GM12878 (cell line): ENCODE measurements around the gene TYSND1.

Experiments used
- ATF2 ChIP-seq: IDR thresholded peaks from 2 replicates; pipeline ENCODE4 v1.6.1; 2012; ENCODE audit warnings: low read length, inconsistent platforms
- EZH2 ChIP-seq: IDR thresholded peaks from 2 replicates; pipeline ENCODE4 v1.6.1; 2012; ENCODE audit warnings: low read depth, mild to moderate bottlenecking, control low read depth, inconsistent platforms, low read length, borderline replicate concordance; ENCODE audit not compliant: control insufficient read depth
- FOS ChIP-seq: IDR thresholded peaks from 3 replicates; pipeline ENCODE4 v1.6.1; 2011; ENCODE audit warnings: borderline replicate concordance; ENCODE audit not compliant: insufficient read length; ENCODE audit errors: extremely low read depth
- HCFC1 ChIP-seq: fragments of 150-350 bp; IDR thresholded peaks from 2 replicates; pipeline ENCODE4 v1.6.1; 2014; ENCODE audit warnings: low read length
- MXI1 ChIP-seq: fragments of 150-350 bp; IDR thresholded peaks from 2 replicates; pipeline ENCODE4 v1.6.1; 2011; ENCODE audit warnings: low read depth, mild to moderate bottlenecking, inconsistent platforms, low read length, improper control_type of control experiment
- NBN ChIP-seq: fragments of 450-650 bp; IDR thresholded peaks from 2 replicates; pipeline ENCODE4 v1.6.1; 2016
- NFIC ChIP-seq: IDR thresholded peaks from 2 replicates; pipeline ENCODE4 v1.6.1; 2012; ENCODE audit warnings: low read depth, mild to moderate bottlenecking, inconsistent platforms, low read length, moderate library complexity
- SMC3 ChIP-seq: IDR thresholded peaks from 2 replicates; pipeline ENCODE4 v1.6.1; 2011; ENCODE audit warnings: low read length, improper control_type of control experiment, borderline replicate concordance
- TF ChIP-seq, protein P1 (sequence below), 3 experiments: IDR thresholded peaks in 2 of 3; conservative IDR thresholded peaks in 1 of 3; 2 replicates each; pipeline ENCODE4 v1.5.1; 2011; ENCODE audit warnings: low read depth in 3 of 3, low read length in 3 of 3, mild to moderate bottlenecking in 3 of 3, control low read depth in 2 of 3, moderate library complexity in 2 of 3, inconsistent platforms in 1 of 3, mixed read lengths in 1 of 3; ENCODE audit not compliant: control insufficient read depth in 2 of 3, insufficient read depth in 1 of 3; ENCODE audit errors: extremely low read depth in 1 of 3
- TF ChIP-seq, protein P2 (sequence below): fragments of 150-350 bp; IDR thresholded peaks from 2 replicates; pipeline ENCODE4 v1.6.1; 2014; ENCODE audit warnings: mild to moderate bottlenecking, low read depth, low read length
- TF ChIP-seq, protein P3 (sequence below): IDR thresholded peaks from 2 replicates; pipeline ENCODE4 v1.6.1; 2011; ENCODE audit warnings: borderline replicate concordance, low read depth, mild to moderate bottlenecking, moderate library complexity, low read length; ENCODE audit not compliant: insufficient read depth, poor library complexity, severe bottlenecking

- TF ChIP-seq, protein P1, sequence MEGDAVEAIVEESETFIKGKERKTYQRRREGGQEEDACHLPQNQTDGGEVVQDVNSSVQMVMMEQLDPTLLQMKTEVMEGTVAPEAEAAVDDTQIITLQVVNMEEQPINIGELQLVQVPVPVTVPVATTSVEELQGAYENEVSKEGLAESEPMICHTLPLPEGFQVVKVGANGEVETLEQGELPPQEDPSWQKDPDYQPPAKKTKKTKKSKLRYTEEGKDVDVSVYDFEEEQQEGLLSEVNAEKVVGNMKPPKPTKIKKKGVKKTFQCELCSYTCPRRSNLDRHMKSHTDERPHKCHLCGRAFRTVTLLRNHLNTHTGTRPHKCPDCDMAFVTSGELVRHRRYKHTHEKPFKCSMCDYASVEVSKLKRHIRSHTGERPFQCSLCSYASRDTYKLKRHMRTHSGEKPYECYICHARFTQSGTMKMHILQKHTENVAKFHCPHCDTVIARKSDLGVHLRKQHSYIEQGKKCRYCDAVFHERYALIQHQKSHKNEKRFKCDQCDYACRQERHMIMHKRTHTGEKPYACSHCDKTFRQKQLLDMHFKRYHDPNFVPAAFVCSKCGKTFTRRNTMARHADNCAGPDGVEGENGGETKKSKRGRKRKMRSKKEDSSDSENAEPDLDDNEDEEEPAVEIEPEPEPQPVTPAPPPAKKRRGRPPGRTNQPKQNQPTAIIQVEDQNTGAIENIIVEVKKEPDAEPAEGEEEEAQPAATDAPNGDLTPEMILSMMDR (IDR thresholded peaks at IDR 0.05 in 2 of 3, conservative IDR thresholded peaks at IDR 0.05 in 1 of 3; ENCODE audit: control insufficient read depth in 2 of 3, extremely low read depth in 1 of 3, insufficient read depth in 1 of 3, low read depth in 3 of 3, low read length in 3 of 3) = no peak
- TF ChIP-seq EZH2 = no peak
- no peak for TF ChIP-seq HCFC1
- TF ChIP-seq NBN = no peak
- TF ChIP-seq ATF2 = no peak
- TF ChIP-seq, protein P2, sequence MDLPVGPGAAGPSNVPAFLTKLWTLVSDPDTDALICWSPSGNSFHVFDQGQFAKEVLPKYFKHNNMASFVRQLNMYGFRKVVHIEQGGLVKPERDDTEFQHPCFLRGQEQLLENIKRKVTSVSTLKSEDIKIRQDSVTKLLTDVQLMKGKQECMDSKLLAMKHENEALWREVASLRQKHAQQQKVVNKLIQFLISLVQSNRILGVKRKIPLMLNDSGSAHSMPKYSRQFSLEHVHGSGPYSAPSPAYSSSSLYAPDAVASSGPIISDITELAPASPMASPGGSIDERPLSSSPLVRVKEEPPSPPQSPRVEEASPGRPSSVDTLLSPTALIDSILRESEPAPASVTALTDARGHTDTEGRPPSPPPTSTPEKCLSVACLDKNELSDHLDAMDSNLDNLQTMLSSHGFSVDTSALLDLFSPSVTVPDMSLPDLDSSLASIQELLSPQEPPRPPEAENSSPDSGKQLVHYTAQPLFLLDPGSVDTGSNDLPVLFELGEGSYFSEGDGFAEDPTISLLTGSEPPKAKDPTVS = no peak
- no peak for TF ChIP-seq NFIC
- TF ChIP-seq, protein P3, sequence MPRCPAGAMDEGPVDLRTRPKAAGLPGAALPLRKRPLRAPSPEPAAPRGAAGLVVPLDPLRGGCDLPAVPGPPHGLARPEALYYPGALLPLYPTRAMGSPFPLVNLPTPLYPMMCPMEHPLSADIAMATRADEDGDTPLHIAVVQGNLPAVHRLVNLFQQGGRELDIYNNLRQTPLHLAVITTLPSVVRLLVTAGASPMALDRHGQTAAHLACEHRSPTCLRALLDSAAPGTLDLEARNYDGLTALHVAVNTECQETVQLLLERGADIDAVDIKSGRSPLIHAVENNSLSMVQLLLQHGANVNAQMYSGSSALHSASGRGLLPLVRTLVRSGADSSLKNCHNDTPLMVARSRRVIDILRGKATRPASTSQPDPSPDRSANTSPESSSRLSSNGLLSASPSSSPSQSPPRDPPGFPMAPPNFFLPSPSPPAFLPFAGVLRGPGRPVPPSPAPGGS = no peak
- TF ChIP-seq FOS = no peak
- TF ChIP-seq SMC3 = no peak
- TF ChIP-seq MXI1 = no peak
Measured at GRCh38 chr10:70124918-70125317, 21.6 kb downstream of the TYSND1 start.
